GM15510 (cell line): ENCODE measurements around the gene AP2B1.

Experiments
- POLR2A ChIP-seq: IDR thresholded peaks from 3 replicates; pipeline ENCODE4 v1.6.1; 2011; ENCODE audit warnings: borderline replicate concordance; ENCODE audit not compliant: insufficient read length; ENCODE audit errors: extremely low read depth

Gene AP2B1

GRCh38 chr17:35738519-35739133, 151.5 kb downstream of the AP2B1 start:
- TF ChIP-seq POLR2A: no peak

- TF ChIP-seq POLR2A: no peak
Observed at GRCh38 chr17:35740216-35740615, 153.1 kb downstream of the AP2B1 start.

GRCh38 chr17:35740997-35741931, 154.1 kb downstream of the AP2B1 start:
- no peak for TF ChIP-seq POLR2A

GRCh38 chr17:35742496-35742895, 155.4 kb downstream of the AP2B1 start:
- TF ChIP-seq POLR2A: no peak

GRCh38 chr17:35742896-35743477, 155.9 kb downstream of the AP2B1 start:
- no peak for TF ChIP-seq POLR2A

- TF ChIP-seq POLR2A: no peak
Observed at GRCh38 chr17:35743626-35744328, 156.7 kb downstream of the AP2B1 start.

- no peak for TF ChIP-seq POLR2A
Observed at GRCh38 chr17:35744830-35745229, 157.7 kb downstream of the AP2B1 start.

- TF ChIP-seq POLR2A: no peak
Observed at GRCh38 chr17:35745246-35745645, 158.1 kb downstream of the AP2B1 start.

- TF ChIP-seq POLR2A: no peak
Observed at GRCh38 chr17:35745749-35746320, 158.7 kb downstream of the AP2B1 start.

GRCh38 chr17:35747540-35748017, 160.5 kb downstream of the AP2B1 start:
- TF ChIP-seq POLR2A: no peak

GRCh38 chr17:35748341-35748841, 161.3 kb downstream of the AP2B1 start:
- TF ChIP-seq POLR2A: no peak

GRCh38 chr17:35748979-35749378, 161.9 kb downstream of the AP2B1 start:
- no peak for TF ChIP-seq POLR2A

- TF ChIP-seq POLR2A: no peak
Observed at GRCh38 chr17:35749560-35750412, 162.7 kb downstream of the AP2B1 start.

- no peak for TF ChIP-seq POLR2A
Observed at GRCh38 chr17:35750526-35751395, 163.6 kb downstream of the AP2B1 start.
